ENCODE measurements around the gene CSTF3. TPM values are rescaled to one million over a fixed set of nuclear protein-coding genes. Genes with fewer than 3 reads are reported as not detected.
"Not testable (repeated sequence)": the region's sequence is repeated elsewhere in the genome, so short reads cannot be mapped to it uniquely, and the experiment has no call there.

The CSTF3 gene
- polyA plus RNA-seq, 1 donor (not counting 4 experiments of a cell fraction or from before 2014, with no cell fraction given): 41.1 TPM

GRCh38 chr11:33177676-33178336 lies 16.5 kb upstream of the CSTF3 start:
- no peak for FAIRE-seq
- no peak for DNase-seq (ENCODE audit: low read depth, low spot score)
- Histone ChIP-seq H3K4me2 (ENCODE audit: control insufficient read depth, extremely low read depth, insufficient read depth, low read depth, low read length) (no peak overlapping the region), H3K9me3 (ENCODE audit: control insufficient read depth, low read depth, low read length) (no peaks in the 10 kb centered on the region), H3K9me1 (ENCODE audit: control insufficient read depth, extremely low read depth, insufficient read depth, low read length) (no peaks in the 10 kb centered on the region), H3K79me2 (ENCODE audit: control insufficient read depth, insufficient read depth, low read length) (no peaks in the 10 kb centered on the region), H3K27ac (ENCODE audit: control insufficient read depth, insufficient read depth, low read length) (no peak overlapping the region), H3K9ac (ENCODE audit: control insufficient read depth, extremely low read depth, insufficient read depth, low read length) (no peak overlapping the region), H2AFZ (ENCODE audit: control insufficient read depth, low read length) (no peak overlapping the region), H3K4me1 (ENCODE audit: control insufficient read depth, extremely low read depth, insufficient read depth, low read length) (no peaks in the 10 kb centered on the region), H4K20me1 (ENCODE audit: control insufficient read depth, extremely low read depth, insufficient read depth, low read length) (no peaks in the 10 kb centered on the region), H3K4me3 (ENCODE audit: control insufficient read depth in 2 of 3, extremely low read depth in 1 of 3, insufficient read depth in 2 of 3, low read depth in 1 of 3, low read length in 3 of 3) (no peak overlapping the region), H3K27me3 (ENCODE audit: control insufficient read depth, extremely low read depth, insufficient read depth, low read length) (no peaks in the 10 kb centered on the region), H3K36me3 (ENCODE audit: control insufficient read depth in 2 of 2, extremely low read depth in 1 of 2, insufficient read depth in 2 of 2, low read length in 2 of 2) (no peaks in the 10 kb centered on the region)
- TF ChIP-seq EZH2 (IDR thresholded peaks at IDR 0.05; ENCODE audit: low read length): no peak
- TF ChIP-seq, protein P1, sequence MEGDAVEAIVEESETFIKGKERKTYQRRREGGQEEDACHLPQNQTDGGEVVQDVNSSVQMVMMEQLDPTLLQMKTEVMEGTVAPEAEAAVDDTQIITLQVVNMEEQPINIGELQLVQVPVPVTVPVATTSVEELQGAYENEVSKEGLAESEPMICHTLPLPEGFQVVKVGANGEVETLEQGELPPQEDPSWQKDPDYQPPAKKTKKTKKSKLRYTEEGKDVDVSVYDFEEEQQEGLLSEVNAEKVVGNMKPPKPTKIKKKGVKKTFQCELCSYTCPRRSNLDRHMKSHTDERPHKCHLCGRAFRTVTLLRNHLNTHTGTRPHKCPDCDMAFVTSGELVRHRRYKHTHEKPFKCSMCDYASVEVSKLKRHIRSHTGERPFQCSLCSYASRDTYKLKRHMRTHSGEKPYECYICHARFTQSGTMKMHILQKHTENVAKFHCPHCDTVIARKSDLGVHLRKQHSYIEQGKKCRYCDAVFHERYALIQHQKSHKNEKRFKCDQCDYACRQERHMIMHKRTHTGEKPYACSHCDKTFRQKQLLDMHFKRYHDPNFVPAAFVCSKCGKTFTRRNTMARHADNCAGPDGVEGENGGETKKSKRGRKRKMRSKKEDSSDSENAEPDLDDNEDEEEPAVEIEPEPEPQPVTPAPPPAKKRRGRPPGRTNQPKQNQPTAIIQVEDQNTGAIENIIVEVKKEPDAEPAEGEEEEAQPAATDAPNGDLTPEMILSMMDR (optimal IDR thresholded peaks at IDR 0.05 in 1 of 3, IDR thresholded peaks at IDR 0.05 in 1 of 3, conservative IDR thresholded peaks at IDR 0.05 in 1 of 3; ENCODE audit: extremely low read depth in 1 of 3, insufficient read depth in 2 of 3, low read length in 3 of 3): no peak
- dilution Hi-C loops (cut with MboI; ENCODE audit: extremely low pct_ligation_motif_present, low sequenced_read_pairs): no loop called here

DNA sequence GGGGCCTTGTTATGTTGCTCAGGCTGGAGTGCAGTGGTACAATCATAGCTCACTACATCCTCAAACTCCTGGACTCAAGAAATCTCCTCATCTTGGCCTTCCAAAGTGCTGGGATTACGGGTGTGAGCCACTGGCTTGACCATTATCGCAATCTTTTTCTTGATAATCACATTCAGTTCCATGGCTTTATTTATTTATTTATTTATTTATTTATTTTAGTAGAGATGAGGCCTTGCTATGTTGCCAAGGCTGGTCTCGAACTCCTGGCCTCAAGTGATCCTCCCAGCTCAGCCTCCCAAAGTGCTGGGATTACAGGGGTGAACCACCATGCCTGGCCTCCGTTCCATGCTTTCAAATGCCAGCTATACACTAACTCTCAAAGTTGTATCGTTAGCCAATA lies 15.5 kb upstream of the CSTF3 start:
- H3K79me2 ChIP-seq (ENCODE audit: control insufficient read depth, insufficient read depth, low read length); DNase-seq (ENCODE audit: low read depth, low spot score); H3K36me3 ChIP-seq (ENCODE audit: control insufficient read depth in 2 of 2, extremely low read depth in 1 of 2, insufficient read depth in 2 of 2, low read length in 2 of 2); H3K27ac ChIP-seq (ENCODE audit: control insufficient read depth, insufficient read depth, low read length); H3K9me1 ChIP-seq (ENCODE audit: control insufficient read depth, extremely low read depth, insufficient read depth, low read length); H3K9me3 ChIP-seq (ENCODE audit: control insufficient read depth, low read depth, low read length); H3K27me3 ChIP-seq (ENCODE audit: control insufficient read depth, extremely low read depth, insufficient read depth, low read length); H3K4me2 ChIP-seq (ENCODE audit: control insufficient read depth, extremely low read depth, insufficient read depth, low read depth, low read length); dilution Hi-C loops (cut with MboI; ENCODE audit: extremely low pct_ligation_motif_present, low sequenced_read_pairs); H3K4me3 ChIP-seq (ENCODE audit: control insufficient read depth in 2 of 3, extremely low read depth in 1 of 3, insufficient read depth in 2 of 3, low read depth in 1 of 3, low read length in 3 of 3); H3K4me1 ChIP-seq (ENCODE audit: control insufficient read depth, extremely low read depth, insufficient read depth, low read length); H2AFZ ChIP-seq (ENCODE audit: control insufficient read depth, low read length); FAIRE-seq; H4K20me1 ChIP-seq (ENCODE audit: control insufficient read depth, extremely low read depth, insufficient read depth, low read length); H3K9ac ChIP-seq (ENCODE audit: control insufficient read depth, extremely low read depth, insufficient read depth, low read length): not testable (repeated sequence)

DNA sequence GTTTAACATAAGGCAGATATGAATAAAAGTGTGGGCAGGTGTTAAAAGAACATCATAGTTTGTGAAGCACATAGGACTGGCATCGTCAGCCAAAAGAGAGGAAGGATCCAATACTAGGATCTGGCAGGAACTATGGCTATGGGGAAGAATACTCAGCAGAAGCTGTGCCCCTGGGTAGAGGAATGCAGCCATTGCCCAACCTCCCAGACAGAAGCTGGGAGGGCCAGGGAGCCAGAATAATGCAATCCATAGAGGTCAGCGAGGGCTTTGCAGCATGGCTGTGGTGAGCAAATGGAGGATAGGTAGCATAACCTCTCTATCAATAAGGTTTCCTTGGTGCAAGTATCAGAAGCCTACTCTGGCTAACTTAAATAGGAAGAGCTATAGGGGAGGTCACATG lies 11.7 kb upstream of the CSTF3 start:
- H4K20me1 ChIP-seq (ENCODE audit: control insufficient read depth, extremely low read depth, insufficient read depth, low read length): no peaks in the 10 kb centered on the region
- H3K36me3 ChIP-seq (ENCODE audit: control insufficient read depth in 2 of 2, extremely low read depth in 1 of 2, insufficient read depth in 2 of 2, low read length in 2 of 2): no peaks in the 10 kb centered on the region
- no peak overlapping the region for H3K4me2 ChIP-seq (ENCODE audit: control insufficient read depth, extremely low read depth, insufficient read depth, low read depth, low read length)
- no peak overlapping the region for H3K9ac ChIP-seq (ENCODE audit: control insufficient read depth, extremely low read depth, insufficient read depth, low read length)
- TF ChIP-seq EZH2 (IDR thresholded peaks at IDR 0.05; ENCODE audit: low read length): no peak
- TF ChIP-seq, protein P1 (optimal IDR thresholded peaks at IDR 0.05 in 1 of 3, IDR thresholded peaks at IDR 0.05 in 1 of 3, conservative IDR thresholded peaks at IDR 0.05 in 1 of 3; ENCODE audit: extremely low read depth in 1 of 3, insufficient read depth in 2 of 3, low read length in 3 of 3): no peak
- H3K79me2 ChIP-seq (ENCODE audit: control insufficient read depth, insufficient read depth, low read length): no peaks in the 10 kb centered on the region
- no peaks in the 10 kb centered on the region for H3K9me3 ChIP-seq (ENCODE audit: control insufficient read depth, low read depth, low read length)
- H3K27me3 ChIP-seq (ENCODE audit: control insufficient read depth, extremely low read depth, insufficient read depth, low read length): no peaks in the 10 kb centered on the region
- no peak overlapping the region for H3K4me3 ChIP-seq (ENCODE audit: control insufficient read depth in 2 of 3, extremely low read depth in 1 of 3, insufficient read depth in 2 of 3, low read depth in 1 of 3, low read length in 3 of 3)
- H3K4me1 ChIP-seq (ENCODE audit: control insufficient read depth, extremely low read depth, insufficient read depth, low read length): no peaks in the 10 kb centered on the region
- no peaks in the 10 kb centered on the region for H3K9me1 ChIP-seq (ENCODE audit: control insufficient read depth, extremely low read depth, insufficient read depth, low read length)
- no peak overlapping the region for H2AFZ ChIP-seq (ENCODE audit: control insufficient read depth, low read length)
- DNase-seq (ENCODE audit: low read depth, low spot score): no peak
- dilution Hi-C loops (cut with MboI; ENCODE audit: extremely low pct_ligation_motif_present, low sequenced_read_pairs): no loop called here
- FAIRE-seq: peak; percentile 23
- H3K27ac ChIP-seq (ENCODE audit: control insufficient read depth, insufficient read depth, low read length): no peak overlapping the region

Measured in keratinocyte (primary cell).